DOHH2 (cell line): ENCODE measurements around the gene FRK.

Experiments used
- EZH2phosphoT487 ChIP-seq: fragments of 200-600 bp; sonication (generic); IDR thresholded peaks from 2 replicates; pipeline ENCODE4 v1.6.1; 2017; ENCODE audit warnings: borderline replicate concordance, mild to moderate bottlenecking, antibody characterized with exemption, low read length, moderate library complexity, mixed read lengths
- TF ChIP-seq, protein P1 (sequence below): fragments of 200-600 bp; sonication (generic); IDR thresholded peaks from one replicate; pipeline ENCODE4 v1.5.1; 2014; ENCODE audit warnings: antibody characterized with exemption, mild to moderate bottlenecking, low read depth, low read length; ENCODE audit not compliant: poor library complexity, severe bottlenecking

DNA sequence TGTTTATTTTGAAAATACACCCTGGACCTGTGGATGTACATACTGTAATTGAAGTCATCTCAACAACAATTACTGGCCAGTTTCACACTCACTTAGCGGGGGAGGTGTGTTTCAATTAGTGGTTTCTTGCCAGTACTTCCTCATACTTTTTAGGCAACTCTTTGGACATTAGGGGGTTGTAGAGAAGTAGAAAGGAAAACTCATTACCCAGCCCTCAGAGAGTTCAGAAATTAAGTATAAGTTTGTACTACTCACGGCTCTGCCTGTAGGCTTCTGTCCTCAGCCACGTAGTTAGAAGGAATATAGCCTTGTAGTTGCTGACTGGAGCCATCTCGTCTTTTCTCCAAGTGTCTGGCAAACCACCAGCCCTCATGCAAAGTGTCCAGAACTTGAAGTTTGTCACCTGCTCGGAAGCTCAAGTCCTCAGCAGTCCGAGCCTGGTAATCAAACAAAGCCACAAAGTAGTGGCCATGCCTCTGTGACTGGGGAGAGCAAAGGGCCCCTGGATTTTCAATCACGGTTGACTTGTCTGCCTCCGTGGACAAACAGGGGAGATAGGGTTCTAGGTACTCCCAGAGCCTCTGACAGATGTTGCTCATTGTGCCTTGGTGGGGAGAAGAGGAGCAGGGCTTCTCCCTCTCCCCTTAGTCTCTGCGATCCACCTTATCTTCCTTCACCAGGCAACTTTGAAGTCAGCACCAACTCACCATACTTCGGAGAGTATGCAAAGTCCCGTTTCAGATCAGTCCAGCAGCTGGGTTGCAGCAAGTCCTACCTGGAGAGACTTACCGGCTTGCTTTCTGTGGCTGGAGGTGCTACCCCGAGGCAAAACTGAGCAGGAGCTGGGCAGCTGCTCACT, 749 bp downstream of the FRK start:
- TF ChIP-seq, protein P1, sequence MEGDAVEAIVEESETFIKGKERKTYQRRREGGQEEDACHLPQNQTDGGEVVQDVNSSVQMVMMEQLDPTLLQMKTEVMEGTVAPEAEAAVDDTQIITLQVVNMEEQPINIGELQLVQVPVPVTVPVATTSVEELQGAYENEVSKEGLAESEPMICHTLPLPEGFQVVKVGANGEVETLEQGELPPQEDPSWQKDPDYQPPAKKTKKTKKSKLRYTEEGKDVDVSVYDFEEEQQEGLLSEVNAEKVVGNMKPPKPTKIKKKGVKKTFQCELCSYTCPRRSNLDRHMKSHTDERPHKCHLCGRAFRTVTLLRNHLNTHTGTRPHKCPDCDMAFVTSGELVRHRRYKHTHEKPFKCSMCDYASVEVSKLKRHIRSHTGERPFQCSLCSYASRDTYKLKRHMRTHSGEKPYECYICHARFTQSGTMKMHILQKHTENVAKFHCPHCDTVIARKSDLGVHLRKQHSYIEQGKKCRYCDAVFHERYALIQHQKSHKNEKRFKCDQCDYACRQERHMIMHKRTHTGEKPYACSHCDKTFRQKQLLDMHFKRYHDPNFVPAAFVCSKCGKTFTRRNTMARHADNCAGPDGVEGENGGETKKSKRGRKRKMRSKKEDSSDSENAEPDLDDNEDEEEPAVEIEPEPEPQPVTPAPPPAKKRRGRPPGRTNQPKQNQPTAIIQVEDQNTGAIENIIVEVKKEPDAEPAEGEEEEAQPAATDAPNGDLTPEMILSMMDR, result no peak
- TF ChIP-seq EZH2phosphoT487, result no peak
